CD14-positive monocyte (primary cell): Measurements from ENCODE around the gene HLCS. TPM values are rescaled to one million over a fixed set of nuclear protein-coding genes. Genes with fewer than 3 reads are reported as not detected.

Source experiments
- DNase-seq, 3 donors: peaks; one replicate each; pipeline ENCODE4 v3.0.0-alpha.2; 2011 to 2022
- H2AFZ ChIP-seq: 2 replicates; pipeline ENCODE4 v1.6.0; 2012; ENCODE audit warnings: mild to moderate bottlenecking, low read depth, low read length, inconsistent platforms; ENCODE audit not compliant: insufficient read depth, poor library complexity, severe bottlenecking
- H3K27ac ChIP-seq, 2 donors: 1 replicate in 1 of 2; 2 replicates in 1 of 2; pipeline ENCODE4 v1.5.1; 2012 to 2013; ENCODE audit warnings: low read length in 2 of 2, control low read depth in 1 of 2, inconsistent platforms in 1 of 2, low read depth in 1 of 2, mild to moderate bottlenecking in 1 of 2
- H3K27me3 ChIP-seq, 2 donors: one replicate each; pipeline versions ENCODE4 v1.6.0 to v1.6.1; 2011 to 2013; ENCODE audit warnings: low read length in 2 of 2; ENCODE audit not compliant: control insufficient read depth in 2 of 2, insufficient read depth in 2 of 2
- H3K36me3 ChIP-seq, 2 donors: replicated peaks in 1 of 2; 1 replicate in 1 of 2; 2 replicates in 1 of 2; pipeline versions ENCODE4 v1.5.1 to v1.6.1; 2012 to 2013; ENCODE audit warnings: low read length in 2 of 2, control low read depth in 1 of 2, inconsistent platforms in 1 of 2, mild to moderate bottlenecking in 1 of 2; ENCODE audit not compliant: insufficient read depth in 2 of 2, control insufficient read depth in 1 of 2
- H3K4me1 ChIP-seq, 2 donors: 1 replicate in 1 of 2; 2 replicates in 1 of 2; pipeline versions ENCODE4 v1.5.1 to v1.6.1; 2012 to 2013; ENCODE audit warnings: low read length in 2 of 2, control low read depth in 1 of 2, inconsistent platforms in 1 of 2, mild to moderate bottlenecking in 1 of 2, moderate library complexity in 1 of 2; ENCODE audit not compliant: insufficient read depth in 2 of 2, control insufficient read depth in 1 of 2
- H3K4me2 ChIP-seq: replicated peaks from 2 replicates; pipeline ENCODE3; 2012; ENCODE audit warnings: low read length, moderate library complexity, mild to moderate bottlenecking; ENCODE audit not compliant: poor library complexity, severe bottlenecking; ENCODE audit errors: extremely low read depth
- H3K4me3 ChIP-seq, 3 experiments: fragments of 200-600 bp in 1 of 3; sonication (generic) in 1 of 3; replicated peaks in 1 of 3; 1 replicate in 2 of 3; 2 replicates in 1 of 3; pipeline ENCODE4 v1.5.1; 2011 to 2013; ENCODE audit warnings: low read length in 3 of 3, mild to moderate bottlenecking in 3 of 3, control low read depth in 2 of 3, low read depth in 2 of 3, inconsistent platforms in 1 of 3, moderate library complexity in 1 of 3
- H3K79me2 ChIP-seq: 2 replicates; pipeline ENCODE4 v1.6.0; 2012; ENCODE audit warnings: mild to moderate bottlenecking, control low read depth, inconsistent platforms, low read length, moderate library complexity; ENCODE audit not compliant: insufficient read depth
- H3K9ac ChIP-seq: 2 replicates; pipeline ENCODE4 v1.6.0; 2017; ENCODE audit warnings: low read length, mild to moderate bottlenecking; ENCODE audit not compliant: insufficient read depth, poor library complexity, severe bottlenecking
- H3K9me3 ChIP-seq, 2 donors: replicated peaks in 1 of 2; 1 replicate in 1 of 2; 2 replicates in 1 of 2; pipeline versions ENCODE4 v1.5.1 to v1.6.1; 2012 to 2013; ENCODE audit warnings: low read length in 2 of 2, control low read depth in 1 of 2; ENCODE audit not compliant: control insufficient read depth in 1 of 2, insufficient read depth in 1 of 2
- H4K20me1 ChIP-seq: 2 replicates; pipeline ENCODE4 v1.6.0; 2012; ENCODE audit warnings: mild to moderate bottlenecking, low read length, control low read depth, moderate library complexity; ENCODE audit not compliant: insufficient read depth
- H3K27ac Mint-ChIP-seq, 7 donors: one replicate each; pipeline ENCODE4 v1.8.0; 2020; ENCODE audit warnings: mild to moderate bottlenecking in 7 of 7, mixed read lengths in 7 of 7, moderate library complexity in 6 of 7, inconsistent platforms in 2 of 7
- H3K27me3 Mint-ChIP-seq, 3 donors: one replicate each; pipeline ENCODE4 v1.8.0; 2021 to 2022; ENCODE audit warnings: low read depth in 3 of 3, mild to moderate bottlenecking in 3 of 3, mixed read lengths in 3 of 3, moderate library complexity in 3 of 3, inconsistent platforms in 1 of 3
- H3K36me3 Mint-ChIP-seq, 2 donors: one replicate each; pipeline ENCODE4 v1.8.0; 2020; ENCODE audit warnings: mixed read lengths in 2 of 2, inconsistent platforms in 1 of 2, mild to moderate bottlenecking in 1 of 2
- H3K4me1 Mint-ChIP-seq: one replicate; pipeline ENCODE4 v1.8.0; 2020; ENCODE audit warnings: mild to moderate bottlenecking, mixed read lengths
- H3K4me3 Mint-ChIP-seq, 2 donors: one replicate each; pipeline ENCODE4 v1.8.0; 2020; ENCODE audit warnings: mild to moderate bottlenecking in 2 of 2, mixed read lengths in 2 of 2, moderate library complexity in 1 of 2
- H3K9me3 Mint-ChIP-seq, 7 donors: one replicate each; pipeline ENCODE4 v1.8.0; 2020 to 2022; ENCODE audit warnings: mixed read lengths in 7 of 7, mild to moderate bottlenecking in 6 of 7, moderate library complexity in 6 of 7, inconsistent platforms in 2 of 7
- CTCF ChIP-seq: fragments of 200-600 bp; IDR thresholded peaks from one replicate; pipeline ENCODE4 v1.8.0; 2022; ENCODE audit warnings: antibody characterized with exemption, mild to moderate bottlenecking
- WGBS: methylation state at CpG from one replicate; pipeline ENCODE4 v1.1.5; 2013; ENCODE audit warnings: missing lambda C conversion rate; ENCODE audit not compliant: insufficient coverage; 5-methylcytosine and 5-hydroxymethylcytosine counted together
- intact Hi-C, 2 donors: fragments of 100-400 bp; cut with micrococcal nuclease; formaldehyde crosslinking; loops; one replicate each; pipeline versions ENCODE4 v1.15.0 to v1.15.1; 2023
- polyA plus RNA-seq, 3 donors: library from polyadenylated mRNA; depleted of rRNA in 1 of 3; unstranded in 2 of 3; stranded (reverse) in 1 of 3; fragments of 300-500 nt in 2 of 3; fragments of >200 nt in 1 of 3; fragmentation: Illumina TruSeq in 2 of 3; gene quantifications; 1 replicate in 2 of 3; 2 replicates in 1 of 3; pipeline ENCODE4 v1.2.3, GENCODE V29; 2012 to 2021

Gene HLCS
- polyA plus RNA-seq, 3 donors: 2.1 to 3.1 (median 2.2) TPM

- no peaks in the 10 kb centered on the region for H3K4me1 Mint-ChIP-seq
- no peak overlapping the region for H3K4me2 ChIP-seq
- H3K4me3 ChIP-seq: no peak overlapping the region
- no peaks in the 10 kb centered on the region for H3K4me1 ChIP-seq
- H3K27me3 ChIP-seq: no peaks in the 10 kb centered on the region
- H3K36me3 ChIP-seq: no peaks in the 10 kb centered on the region
- 98% methylated on average over 5 of the region's 6 CpGs for WGBS
- DNase-seq: no peak
- no peak overlapping the region for H3K27ac ChIP-seq
- no peak for TF ChIP-seq CTCF
- no peak overlapping the region for H2AFZ ChIP-seq
- H4K20me1 ChIP-seq: no peaks in the 10 kb centered on the region
- H3K4me3 Mint-ChIP-seq: no peak overlapping the region
- no peaks in the 10 kb centered on the region for H3K79me2 ChIP-seq
- intact Hi-C loops: no loop called here
- H3K9me3 ChIP-seq: peaks cover 7 to 11% of the 10 kb centered on the region in 2 donors
- no peak overlapping the region for H3K9ac ChIP-seq
- peaks cover 0 to 2% (median 0%) of the 10 kb centered on the region in 3 donors for H3K27me3 Mint-ChIP-seq
- H3K36me3 Mint-ChIP-seq: peaks cover 7 to 9% of the 10 kb centered on the region in 2 donors
- H3K27ac Mint-ChIP-seq: no peak overlapping the region
- peaks cover 4 to 11% (median 5%) of the 10 kb centered on the region in 7 donors for H3K9me3 Mint-ChIP-seq
Measured at GRCh38 chr21:36949171-36950141, 17.0 kb downstream of the HLCS start.

GRCh38 chr21:36948686-36949085 lies 17.8 kb downstream of the HLCS start:
- no peak overlapping the region for H2AFZ ChIP-seq
- H3K4me3 Mint-ChIP-seq: no peak overlapping the region
- H3K27me3 ChIP-seq: no peaks in the 10 kb centered on the region
- H3K4me1 Mint-ChIP-seq: no peaks in the 10 kb centered on the region
- H3K4me1 ChIP-seq: no peaks in the 10 kb centered on the region
- H3K4me2 ChIP-seq: no peak overlapping the region
- DNase-seq: no peak
- H3K27me3 Mint-ChIP-seq: peaks cover 0 to 2% (median 0%) of the 10 kb centered on the region in 3 donors
- H3K27ac ChIP-seq: no peak overlapping the region
- H3K27ac Mint-ChIP-seq: no peak overlapping the region
- H3K36me3 ChIP-seq: no peaks in the 10 kb centered on the region
- no peak overlapping the region for H3K4me3 ChIP-seq
- no peaks in the 10 kb centered on the region for H3K79me2 ChIP-seq
- H3K36me3 Mint-ChIP-seq: peaks cover 7 to 9% of the 10 kb centered on the region in 2 donors
- intact Hi-C loops: no loop called here
- peaks cover 4 to 11% (median 5%) of the 10 kb centered on the region in 7 donors for H3K9me3 Mint-ChIP-seq
- H3K9ac ChIP-seq: no peak overlapping the region
- H3K9me3 ChIP-seq: peaks cover 7 to 11% of the 10 kb centered on the region in 2 donors
- no peak for TF ChIP-seq CTCF
- no peaks in the 10 kb centered on the region for H4K20me1 ChIP-seq
- 100% methylated on average over 1 of the region's 6 CpGs for WGBS
